Motor neuron (in vitro differentiated cells): ENCODE data around the gene CYP3A5. TPM values are rescaled to one million over a fixed set of nuclear protein-coding genes. Genes with fewer than 3 reads are reported as not detected.

Experiments
- ATAC-seq, 8 experiments: fragments of 200-7000 bp; cut with Tn5 transposase; replicated peaks in 6 of 8; 2 replicates each; pipeline ENCODE4 v1.8.0; 2021; ENCODE audit warnings: mild to moderate bottlenecking in 8 of 8, moderate library complexity in 8 of 8
- H3K27ac ChIP-seq, 2 donors: fragments of 250-450 bp; sonication (Bioruptor Pico); 2 replicates each; pipeline ENCODE4 v1.9.0; 2021; ENCODE audit warnings: antibody characterized with exemption in 2 of 2, mild to moderate bottlenecking in 2 of 2, moderate library complexity in 1 of 2
- H3K4me1 ChIP-seq, 2 donors: fragments of 250-450 bp; sonication (Bioruptor Pico); replicated peaks in 1 of 2; 2 replicates each; pipeline ENCODE4 v1.6.1; 2021; ENCODE audit warnings: antibody characterized with exemption in 2 of 2, mild to moderate bottlenecking in 2 of 2, moderate library complexity in 1 of 2
- H3K4me3 ChIP-seq, 5 donors: fragments of 250-450 bp; sonication (Bioruptor Pico); 2 replicates each; pipeline ENCODE4 v1.9.0; 2021; ENCODE audit warnings: antibody characterized with exemption in 5 of 5, mild to moderate bottlenecking in 5 of 5, moderate library complexity in 4 of 5
- WGBS, 10 experiments: fragments of 450-650 bp; shearing (Covaris generic); methylation state at CpG; one replicate each; pipeline ENCODE4 v1.0.0; 2022; 5-methylcytosine and 5-hydroxymethylcytosine counted together
- in situ Hi-C, 9 experiments: fragments of 400-800 bp; cut with MboI; loops; one replicate each; pipeline ENCODE4 v1.15.0; 2021; ENCODE audit warnings: low sequenced_read_pairs in 9 of 9, low pct_unique_long_range_greater_than_20kb in 2 of 9; ENCODE audit not compliant: unreplicated experiment in 9 of 9
- total RNA-seq, 8 experiments: library from RNA; unstranded; fragments of 300-600 nt; gene quantifications; 2 replicates each; pipeline versions ENCODE4 v1.2.3 to v1.2.4, GENCODE V29; 2022

Gene CYP3A5
- total RNA-seq, 8 experiments from 2014 or later = 2.4 to 20.2 (median 6.4) TPM

- 83 to 100% (median 90%) methylated on average over 1 to 5 of the region's 5 CpGs; no CpG with 5 or more reads in 5 of the 10 experiments for WGBS, 10 experiments
Observed at GRCh38 chr7:99615989-99616358, 63.8 kb downstream of the CYP3A5 start.

GRCh38 chr7:99614495-99614894, 65.3 kb downstream of the CYP3A5 start:
- WGBS, 10 experiments = 14 to 92% (median 50%) methylated on average over 1 to 3 of the region's 3 CpGs; no CpG with 5 or more reads in 1 of the 10 experiments
- Histone ChIP-seq H3K27ac (no peak overlapping the region), H3K4me1 (peaks cover 4 to 10% of the 10 kb centered on the region in 2 donors), H3K4me3 (no peak overlapping the region)
- in situ Hi-C loops = no loop called here
- no peak for ATAC-seq

More at GRCh38 chr7:99615989-99616358, 63.8 kb downstream of the CYP3A5 start:
- no peak for ATAC-seq
- H3K4me3 ChIP-seq = peak overlapping the region; percentile 74 to 100 (median 93)
- in situ Hi-C loops = no loop called here
- H3K27ac ChIP-seq = peak overlapping the region in 1 of 2 donors; percentile 95
- peaks cover 4 to 10% of the 10 kb centered on the region in 2 donors for H3K4me1 ChIP-seq

GRCh38 chr7:99607548-99607947, 72.2 kb downstream of the CYP3A5 start:
- Histone ChIP-seq H3K4me3 (no peak overlapping the region), H3K27ac (no peak overlapping the region), H3K4me1 (no peaks in the 10 kb centered on the region)
- no peak for ATAC-seq
- WGBS, 10 experiments = 38 to 100% (median 71%) methylated on average over 1 to 5 of the region's 9 CpGs; no CpG with 5 or more reads in 7 of the 10 experiments
- in situ Hi-C loops = no loop called here

GRCh38 chr7:99606531-99606930, 73.3 kb downstream of the CYP3A5 start:
- H3K4me3 ChIP-seq = no peak overlapping the region
- in situ Hi-C loops = no loop called here
- ATAC-seq = no peak
- no peaks in the 10 kb centered on the region for H3K4me1 ChIP-seq
- 42 to 76% (median 60%) methylated on average over 1 to 7 of the region's 8 CpGs; no CpG with 5 or more reads in 3 of the 10 experiments for WGBS, 10 experiments
- H3K27ac ChIP-seq = no peak overlapping the region

GRCh38 chr7:99605527-99605926, 74.3 kb downstream of the CYP3A5 start:
- no peak overlapping the region for H3K4me3 ChIP-seq
- ATAC-seq = no peak
- WGBS, 10 experiments = 0 to 100% (median 71%) methylated on average over 1 to 7 of the region's 7 CpGs; no CpG with 5 or more reads in 3 of the 10 experiments
- in situ Hi-C loops = no loop called here
- no peaks in the 10 kb centered on the region for H3K4me1 ChIP-seq
- H3K27ac ChIP-seq = no peak overlapping the region

- 20 to 100% (median 57%) methylated on average over 1 to 2 of the region's 7 CpGs; no CpG with 5 or more reads in 1 of the 10 experiments for WGBS, 10 experiments
- in situ Hi-C loops = no loop called here
- no peak for ATAC-seq
Observed at GRCh38 chr7:99601656-99602310, 78.0 kb downstream of the CYP3A5 start.

GRCh38 chr7:99599836-99600235, 80.0 kb downstream of the CYP3A5 start:
- in situ Hi-C loops = no loop called here
- H3K27ac ChIP-seq = no peak overlapping the region
- H3K4me3 ChIP-seq = no peak overlapping the region
- H3K4me1 ChIP-seq = no peaks in the 10 kb centered on the region
- 69 to 87% (median 80%) methylated on average over 1 to 4 of the region's 4 CpGs; no CpG with 5 or more reads in 7 of the 10 experiments for WGBS, 10 experiments
- ATAC-seq = no peak

More at GRCh38 chr7:99601656-99602310, 78.0 kb downstream of the CYP3A5 start:
- Histone ChIP-seq H3K4me1 (no peaks in the 10 kb centered on the region), H3K27ac (no peak overlapping the region), H3K4me3 (no peak overlapping the region)

Other genes with a start within 250 kb of the CYP3A5 start
- 10 to 100 TPM in 2 of 8 experiments, 1 to 10 TPM in 6; 4.9 to 18.9 (median 7.1) TPM for gene PTCD1, start 241.2 kb downstream of the CYP3A5 start, total RNA-seq
- 10 to 100 TPM; 24.8 to 69.5 (median 41.8) TPM for gene CPSF4, start 241.1 kb downstream of the CYP3A5 start, total RNA-seq
- 100 to 1,000 TPM; 488 to 967 (median 750) TPM for gene ATP5MF, start 213.8 kb downstream of the CYP3A5 start, total RNA-seq
- gene ZNF789, start 207.1 kb downstream of the CYP3A5 start, total RNA-seq = 10 to 100 TPM in 7 of 8 experiments, 1 to 10 TPM in 1; 6.1 to 26.3 (median 16.4) TPM
- gene ZNF394, start 179.7 kb downstream of the CYP3A5 start, total RNA-seq = 10 to 100 TPM; 17.0 to 34.9 (median 19.5) TPM
- 10 to 100 TPM in 7 of 8 experiments, 1 to 10 TPM in 1; 9.0 to 19.7 (median 17.1) TPM for gene ZKSCAN5, start 175.3 kb downstream of the CYP3A5 start, total RNA-seq
- 10 to 100 TPM in 6 of 8 experiments, 1 to 10 TPM in 2; 6.6 to 18.6 (median 13.7) TPM for gene FAM200A, start 127.9 kb downstream of the CYP3A5 start, total RNA-seq
- gene ZNF655, start 121.4 kb downstream of the CYP3A5 start, total RNA-seq = 100 to 1,000 TPM in 1 of 8 experiments, 10 to 100 TPM in 7; 38.8 to 124 (median 63.6) TPM
- gene TMEM225B, start 81.7 kb downstream of the CYP3A5 start, total RNA-seq = 1 to 10 TPM in 5 of 8 experiments, under 1 TPM in 2, not detected in 1; 0.40 to 2.0 (median 1.7) TPM
- 10 to 100 TPM in 7 of 8 experiments, 1 to 10 TPM in 1; 8.2 to 22.4 (median 12.7) TPM for gene ZSCAN25, start 63.0 kb downstream of the CYP3A5 start, total RNA-seq
- 1 to 10 TPM in 2 of 8 experiments, under 1 TPM in 4, not detected in 2; 0.36 to 1.1 (median 0.57) TPM for gene CYP3A7, start 55.2 kb upstream of the CYP3A5 start, total RNA-seq
- gene CYP3A4, start 104.2 kb upstream of the CYP3A5 start, total RNA-seq = under 1 TPM in 5 of 8 experiments, not detected in 3; 0.11 to 0.33 (median 0.18) TPM
- gene CYP3A43, start 148.0 kb upstream of the CYP3A5 start, total RNA-seq = under 1 TPM in 1 of 8 experiments, not detected in 7; 0.16 TPM
- gene OR2AE1, start 197.0 kb upstream of the CYP3A5 start, total RNA-seq = under 1 TPM in 5 of 8 experiments, not detected in 3; 0.21 to 0.70 (median 0.62) TPM
- 10 to 100 TPM in 5 of 8 experiments, 1 to 10 TPM in 2, not detected in 1; 8.5 to 37.9 (median 11.9) TPM for gene TRIM4, start 239.5 kb upstream of the CYP3A5 start, total RNA-seq
- 1 to 10 TPM in 1 of 8 experiments, under 1 TPM in 5, not detected in 2; 0.18 to 3.7 (median 0.46) TPM for gene GJC3, start 249.6 kb upstream of the CYP3A5 start, total RNA-seq